ENCODE results near the gene PALD1.

The PALD1 gene

DNA sequence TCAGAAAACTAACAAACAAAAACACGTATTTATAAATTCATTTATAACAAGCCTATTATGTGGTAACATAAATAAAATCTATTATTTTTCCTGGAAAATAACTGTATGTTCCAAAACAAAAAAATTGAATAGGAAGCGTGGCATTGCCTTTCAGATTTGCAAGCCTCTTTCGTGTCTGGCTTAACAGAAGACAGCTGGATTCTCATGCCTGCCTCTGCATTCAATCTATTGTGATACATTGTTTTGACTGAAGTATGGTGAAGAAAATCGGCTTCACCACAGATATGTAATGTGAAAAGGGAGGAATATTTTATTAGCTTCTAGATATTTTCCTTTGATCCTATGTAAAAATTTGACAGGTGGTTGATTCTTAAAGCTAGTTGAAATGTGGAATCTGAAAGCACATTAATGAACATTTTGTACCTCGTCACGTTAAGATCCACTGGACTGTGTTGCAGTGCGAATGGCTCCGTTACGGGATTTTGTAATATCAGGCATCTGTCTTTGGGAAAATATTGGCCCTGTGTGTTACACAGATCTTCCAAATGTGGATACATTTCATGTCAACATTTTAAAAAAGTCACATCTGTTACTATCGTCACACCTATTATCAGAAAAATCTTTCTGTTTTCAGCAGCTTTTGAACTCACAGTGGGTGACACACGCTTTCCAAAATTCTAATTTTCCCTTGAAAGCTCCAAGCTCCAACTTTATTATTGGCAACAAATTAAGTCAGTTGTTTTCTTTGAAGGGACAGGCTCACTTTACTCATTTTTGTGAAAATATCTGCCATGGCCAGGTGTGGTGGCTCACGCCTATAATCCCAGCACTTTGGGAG, 26.2 kb downstream of the PALD1 start:
- no peak for DNase-seq (ENCODE audit: low read depth in 2 of 2)

DNA sequence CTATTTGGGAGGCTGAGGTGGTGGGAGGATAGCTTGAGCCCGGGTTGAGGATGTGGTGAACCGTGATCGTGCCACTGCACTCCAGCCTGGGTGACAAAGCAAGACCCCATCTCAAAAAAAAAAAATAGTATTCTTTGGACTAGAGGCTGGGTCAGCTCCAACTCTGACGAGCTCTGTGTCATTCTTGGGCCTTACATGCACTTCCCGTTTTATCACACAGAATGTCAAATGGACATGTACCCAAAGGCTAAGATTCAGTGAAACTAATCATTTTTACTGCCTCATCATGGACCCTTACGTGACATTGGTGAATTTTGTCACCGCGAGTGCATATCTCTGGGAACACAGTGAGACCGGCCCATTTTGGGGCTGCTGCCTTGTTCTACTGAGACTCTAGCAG, 27.3 kb downstream of the PALD1 start:
- DNase-seq (ENCODE audit: low read depth in 2 of 2) = no peak

DNA sequence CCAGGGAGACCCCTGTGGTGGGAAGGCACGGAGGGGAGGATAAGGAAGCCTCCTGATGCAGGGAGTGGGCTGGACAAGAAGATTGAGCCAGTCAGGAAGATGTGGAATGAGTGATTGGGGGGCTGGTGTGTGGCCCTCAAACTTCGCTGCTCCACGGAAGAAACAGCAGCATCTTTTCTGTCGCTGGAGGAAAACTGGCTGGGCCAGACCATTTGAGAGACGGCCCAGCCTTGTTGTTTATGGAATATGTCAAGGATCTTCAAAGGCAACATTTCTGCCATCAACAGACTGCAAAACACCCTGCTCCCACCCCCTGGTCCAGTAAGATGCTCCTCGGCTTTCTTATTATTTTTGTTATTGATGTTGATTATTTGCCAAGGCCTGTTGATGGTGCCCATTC, 29.4 kb downstream of the PALD1 start:
- no peak for DNase-seq (ENCODE audit: low read depth in 2 of 2)

DNA sequence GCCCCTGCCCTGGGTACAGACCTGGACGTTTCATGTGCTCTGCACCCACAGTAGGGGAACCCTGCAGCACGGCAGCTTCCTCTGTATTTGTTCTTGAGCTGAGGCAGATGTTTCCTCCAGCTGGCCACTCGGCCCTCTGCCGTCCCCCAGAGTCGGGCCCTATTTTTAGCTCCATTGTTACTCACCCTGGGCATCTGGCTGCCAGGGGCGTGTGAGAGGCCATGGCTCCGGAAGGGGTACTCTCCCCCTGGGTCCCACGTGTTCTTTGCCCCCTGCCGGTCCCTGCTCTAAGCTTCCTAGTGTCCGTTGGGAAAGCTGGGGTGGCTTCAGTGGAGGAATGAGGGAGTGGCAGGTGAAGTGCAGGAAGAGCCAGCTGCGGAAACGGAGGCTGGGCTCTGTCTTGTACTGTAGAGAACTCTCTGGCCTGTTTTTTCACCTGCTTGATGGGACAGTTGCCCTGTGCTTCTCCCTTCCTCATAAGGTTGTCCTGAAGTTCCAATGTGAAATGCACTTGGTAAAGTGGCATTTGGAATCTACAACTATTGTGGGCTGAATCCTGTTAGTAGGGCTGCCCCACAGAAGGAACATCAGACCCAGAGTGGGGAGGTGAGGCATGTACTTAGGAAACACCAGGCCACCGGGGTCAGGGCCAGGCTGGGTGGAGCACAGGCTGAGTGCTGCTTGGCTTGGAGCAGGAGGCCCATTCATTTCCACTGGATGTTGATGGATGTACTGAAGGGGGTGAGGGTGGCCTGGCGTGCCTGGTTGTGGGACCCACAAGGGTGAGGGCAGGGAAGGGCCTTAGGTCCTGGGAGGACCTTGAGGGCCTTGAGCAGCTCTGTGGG, 30.6 kb downstream of the PALD1 start:
- DNase-seq (ENCODE audit: low read depth in 2 of 2) = no peak

DNA sequence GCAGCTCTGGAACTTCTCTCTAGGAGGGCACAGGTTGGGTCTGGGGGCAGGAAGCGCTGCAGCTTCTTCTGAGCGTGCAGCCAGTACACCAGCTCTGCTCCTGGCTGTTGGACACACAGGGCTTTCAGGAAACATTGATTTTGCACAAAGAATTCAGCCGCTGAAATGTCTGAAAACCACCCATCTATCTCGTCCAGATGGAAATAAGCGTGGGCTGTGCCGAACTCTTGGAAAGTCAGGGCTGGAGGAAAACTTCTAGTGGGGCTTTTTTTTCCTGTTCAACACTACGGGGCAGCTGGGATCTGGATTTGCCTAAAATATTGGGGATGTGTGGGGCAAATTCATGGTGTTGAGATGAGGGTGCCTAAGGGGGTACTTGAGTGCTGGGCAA, 31.2 kb downstream of the PALD1 start:
- no peak for DNase-seq (ENCODE audit: low read depth in 2 of 2)

DNA sequence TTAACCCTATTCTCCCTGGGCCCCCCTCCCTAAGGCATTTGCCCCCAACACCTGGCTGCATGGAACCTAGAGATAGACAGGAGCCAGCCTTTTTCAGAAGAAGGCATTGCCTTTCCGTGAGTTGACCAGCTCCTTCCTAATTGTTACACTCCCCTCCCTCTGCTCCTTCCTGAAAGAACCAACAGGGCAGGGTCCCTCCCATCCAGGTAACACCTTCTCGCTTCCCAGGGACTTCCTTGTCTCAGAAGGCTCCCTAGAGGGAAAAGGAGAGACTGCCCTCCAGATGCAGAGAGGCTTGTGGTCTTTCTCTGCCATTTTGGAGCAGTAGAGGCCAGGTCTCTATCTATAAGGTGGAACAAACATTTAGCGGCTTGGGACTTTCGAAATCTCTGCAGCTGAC, 31.9 kb downstream of the PALD1 start:
- no peak for DNase-seq (ENCODE audit: low read depth in 2 of 2)

DNA sequence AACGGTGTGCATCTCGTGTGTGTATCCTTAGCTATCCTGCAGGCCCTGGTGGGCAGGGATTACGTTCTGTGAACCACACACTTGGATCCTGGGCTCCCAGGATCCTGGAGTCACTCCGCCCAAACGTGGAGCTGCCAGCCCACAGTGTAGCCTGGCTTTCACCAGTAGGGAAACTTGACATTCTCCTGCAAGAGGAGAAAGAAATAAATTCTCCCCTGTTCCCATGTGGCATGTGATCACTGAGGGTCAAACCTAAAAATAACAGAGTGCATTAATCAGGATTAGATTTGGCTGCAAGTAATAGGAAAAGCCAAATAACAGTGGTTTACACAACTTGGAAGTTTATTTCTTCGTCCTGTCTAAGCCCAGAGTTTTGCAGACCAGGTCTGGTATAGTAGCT, 32.3 kb downstream of the PALD1 start:
- no peak for DNase-seq (ENCODE audit: low read depth in 2 of 2)

DNA sequence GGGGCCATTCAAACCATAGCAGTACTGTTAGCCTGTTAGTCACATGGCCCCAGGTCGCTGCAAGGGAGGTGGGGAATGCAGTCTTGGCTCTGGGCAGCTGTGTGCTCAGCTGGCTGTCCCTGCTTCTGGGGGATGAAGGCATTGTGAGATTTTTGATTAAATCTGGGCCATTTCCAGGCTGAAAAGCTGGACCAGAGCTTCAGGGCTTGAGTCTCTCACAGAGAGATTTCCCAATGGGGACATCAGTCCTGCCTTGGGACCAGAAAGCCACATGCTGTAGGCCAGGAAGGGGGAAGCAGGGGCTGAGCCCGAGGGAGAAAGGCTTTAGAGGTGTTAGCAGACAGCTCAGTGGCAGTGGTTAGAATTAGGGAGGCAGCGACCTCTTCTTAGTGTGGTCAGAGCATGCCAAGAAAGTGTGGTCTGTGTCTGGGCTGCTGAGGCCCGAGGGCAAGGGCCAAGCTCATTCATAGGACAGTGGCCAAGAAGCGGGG, 33.6 kb downstream of the PALD1 start:
- no peak for DNase-seq (ENCODE audit: low read depth in 2 of 2)

DNA sequence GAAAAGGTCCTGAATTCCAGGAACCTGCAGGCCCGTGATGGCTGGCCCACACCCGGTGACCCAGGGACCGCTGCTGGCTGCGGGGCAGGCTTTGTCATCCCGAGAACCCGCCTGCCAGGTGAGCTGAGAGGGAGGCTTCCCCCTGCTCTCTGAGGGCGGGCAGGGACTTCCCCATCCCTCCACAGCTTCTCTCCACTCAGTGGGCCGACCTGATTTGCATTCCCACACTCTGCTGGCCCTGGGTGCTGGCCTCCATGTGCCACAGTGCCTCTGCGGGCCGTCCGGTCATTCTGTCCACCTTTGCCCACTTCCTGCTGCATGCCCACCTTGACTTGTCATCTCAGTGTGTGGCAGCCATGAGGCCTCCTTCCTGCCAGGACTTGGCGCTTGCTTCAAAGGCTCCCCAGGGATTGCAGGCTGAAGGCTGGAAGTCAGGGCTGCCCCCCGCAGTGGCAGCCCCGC, 35.3 kb downstream of the PALD1 start:
- DNase-seq (ENCODE audit: low read depth in 2 of 2) = peak in 1 of 2 donors; percentile 17

DNA sequence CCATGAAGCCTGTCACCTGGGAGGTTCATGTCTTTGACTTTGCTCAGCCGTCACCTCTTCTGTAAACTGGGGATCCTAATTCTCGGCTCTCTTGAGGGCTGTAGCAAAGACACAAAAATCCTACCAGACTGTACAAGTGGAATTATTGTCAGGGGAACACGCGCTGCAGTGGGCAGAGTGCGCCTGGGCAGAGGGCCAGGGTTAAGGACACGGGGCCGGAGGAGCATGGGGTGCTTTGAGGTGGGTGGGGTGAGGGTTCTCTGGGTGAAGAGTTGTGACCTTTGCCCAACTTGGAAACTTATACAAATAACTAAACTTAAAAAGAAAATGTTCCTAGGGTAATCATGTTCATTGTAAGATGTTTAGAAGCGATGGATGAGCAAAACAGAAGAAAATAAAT, 36.0 kb downstream of the PALD1 start:
- no peak for DNase-seq (ENCODE audit: low read depth in 2 of 2)

DNA sequence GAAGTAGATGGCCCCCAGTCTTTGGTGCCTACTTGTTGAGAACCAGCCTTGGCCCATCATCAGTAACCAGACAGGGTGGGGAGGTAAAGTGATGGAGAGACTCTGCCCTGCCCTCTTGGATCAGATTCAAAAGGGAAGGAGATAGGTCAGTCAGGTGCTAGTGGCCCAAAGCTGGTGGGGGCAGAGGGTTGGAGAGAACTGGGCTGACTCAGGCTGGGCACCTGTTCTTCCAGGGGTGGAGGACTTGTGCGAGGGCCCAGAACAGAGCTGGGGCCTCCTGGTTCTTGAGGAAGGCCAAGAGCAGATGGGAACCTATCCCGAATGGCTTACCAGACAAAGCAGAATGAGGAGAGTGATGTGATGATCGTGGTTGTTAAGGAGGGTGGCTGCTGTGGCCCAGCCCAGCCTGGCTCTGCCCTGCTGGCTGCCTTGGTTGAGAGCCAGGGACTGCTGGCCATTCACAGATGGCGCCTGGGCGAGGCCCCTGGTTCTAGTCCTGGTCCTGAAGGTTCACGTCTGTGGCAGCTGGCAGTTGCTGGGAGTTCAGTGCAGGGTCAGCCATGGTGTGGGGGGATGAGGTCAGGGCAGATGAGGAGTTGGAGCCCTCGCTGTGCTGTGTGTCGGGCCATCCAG, 36.6 kb downstream of the PALD1 start:
- DNase-seq (ENCODE audit: low read depth in 2 of 2) = no peak

DNA sequence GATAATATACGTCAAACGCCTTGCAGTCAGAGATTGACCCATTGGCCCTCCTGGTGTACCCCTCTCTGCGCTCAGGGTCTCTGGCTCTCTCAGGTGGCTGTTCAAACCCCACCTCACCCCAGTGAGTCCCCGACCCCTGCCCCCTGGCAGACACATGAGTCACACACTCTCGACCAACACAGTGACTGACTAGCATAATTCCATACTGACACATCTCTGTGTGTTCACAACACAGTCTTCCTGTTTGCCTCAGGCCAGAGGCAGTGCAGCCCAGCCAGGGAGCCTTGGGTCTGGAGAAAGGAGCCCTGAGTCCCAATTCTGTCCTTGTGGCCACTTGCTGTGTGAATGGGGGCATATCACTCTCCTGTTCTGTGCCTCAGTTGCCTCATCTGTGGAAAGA, 40.1 kb downstream of the PALD1 start:
- no peak for DNase-seq (ENCODE audit: low read depth in 2 of 2)

DNA sequence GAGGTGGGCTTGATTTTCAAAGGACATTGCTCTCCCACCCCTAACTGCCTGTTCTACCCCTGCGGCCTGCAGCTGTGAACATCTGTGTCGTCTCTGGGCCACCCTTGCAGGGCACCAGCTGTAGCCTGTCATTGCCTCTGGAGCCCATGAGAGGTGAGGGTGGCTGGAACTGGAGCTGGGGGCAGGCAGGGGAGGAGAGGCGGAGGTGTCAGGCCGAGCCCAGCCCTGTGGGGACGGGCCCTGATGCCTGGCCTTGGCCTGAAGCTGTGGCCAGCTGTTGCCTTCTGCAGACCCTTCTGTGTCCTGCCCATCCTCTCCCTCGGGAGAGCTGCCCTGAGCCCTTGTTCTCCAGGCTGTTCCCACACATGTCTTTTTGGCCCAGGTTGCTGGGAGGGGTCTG, 44.5 kb downstream of the PALD1 start:
- DNase-seq (ENCODE audit: low read depth in 2 of 2) = no peak

DNA sequence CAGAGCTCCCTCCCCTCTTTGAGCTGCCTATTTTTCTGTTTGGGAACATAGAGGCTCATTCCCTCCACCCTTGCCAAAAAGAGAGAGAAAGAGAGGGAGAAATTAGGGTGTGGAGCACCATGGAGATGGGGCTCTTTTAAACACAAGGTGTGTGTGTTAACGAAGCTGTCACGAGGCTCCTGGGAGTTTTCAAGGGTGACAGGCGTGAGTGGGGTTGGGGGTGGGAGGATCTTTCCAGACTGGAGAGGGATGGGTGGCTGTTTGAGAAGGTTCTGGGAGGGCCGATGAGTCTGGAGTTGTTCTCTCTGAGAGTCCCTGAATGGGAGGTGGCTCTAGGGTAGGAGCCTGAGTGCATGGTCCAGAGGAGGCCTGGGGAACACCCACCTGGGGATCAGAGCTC, 45.0 kb downstream of the PALD1 start:
- DNase-seq (ENCODE audit: low read depth in 2 of 2) = no peak

DNA sequence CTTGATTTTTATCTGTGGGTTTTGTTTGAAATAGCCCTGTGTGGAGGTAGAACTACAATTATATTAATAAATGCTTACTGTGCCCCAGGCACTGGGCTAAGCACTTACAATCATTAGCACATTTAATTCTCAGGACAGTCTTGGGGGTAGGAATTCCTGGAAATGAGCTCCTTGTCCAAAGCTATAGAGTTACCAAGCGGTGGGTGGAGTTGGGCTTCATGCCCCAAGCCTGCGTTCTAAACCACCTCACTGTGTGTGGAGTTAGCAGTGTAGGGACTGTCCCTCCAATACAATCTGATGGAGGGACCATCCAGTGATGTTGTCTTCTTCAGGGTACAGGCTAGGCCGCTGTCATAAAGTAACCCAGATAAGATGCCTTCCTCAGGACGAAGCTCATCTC, 49.7 kb downstream of the PALD1 start:
- no peak for DNase-seq (ENCODE audit: low read depth in 2 of 2)

DNA sequence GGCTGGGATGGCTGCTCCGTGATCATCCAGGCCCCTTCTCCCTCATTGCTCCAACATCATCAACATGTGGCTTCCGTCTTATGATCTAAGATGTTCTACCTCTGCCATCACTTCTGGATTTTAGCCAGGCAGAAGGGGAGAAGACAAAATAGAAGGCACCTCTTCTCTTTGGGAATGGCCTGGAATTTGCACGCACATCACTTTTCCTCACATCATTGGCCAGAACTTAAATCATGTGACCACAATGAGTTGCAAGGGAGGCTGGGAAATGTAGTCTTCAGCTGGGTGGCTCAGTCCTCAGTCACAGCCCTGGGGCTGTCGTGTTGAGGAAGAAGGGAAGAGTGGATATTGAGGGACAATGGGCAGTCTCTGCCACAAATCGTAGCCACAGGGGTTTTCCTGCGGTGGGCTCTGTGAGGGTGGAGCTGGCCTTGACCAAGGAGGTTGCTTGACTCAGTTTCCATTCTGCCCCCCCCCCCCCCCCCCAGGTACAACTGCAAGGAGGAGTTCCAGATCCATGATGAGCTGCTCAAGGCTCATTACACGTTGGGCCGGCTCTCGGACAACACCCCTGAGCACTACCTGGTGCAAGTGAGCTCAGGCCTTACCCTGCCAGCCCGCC, 50.3 kb downstream of the PALD1 start:
- DNase-seq (ENCODE audit: low read depth in 2 of 2) = no peak

DNA sequence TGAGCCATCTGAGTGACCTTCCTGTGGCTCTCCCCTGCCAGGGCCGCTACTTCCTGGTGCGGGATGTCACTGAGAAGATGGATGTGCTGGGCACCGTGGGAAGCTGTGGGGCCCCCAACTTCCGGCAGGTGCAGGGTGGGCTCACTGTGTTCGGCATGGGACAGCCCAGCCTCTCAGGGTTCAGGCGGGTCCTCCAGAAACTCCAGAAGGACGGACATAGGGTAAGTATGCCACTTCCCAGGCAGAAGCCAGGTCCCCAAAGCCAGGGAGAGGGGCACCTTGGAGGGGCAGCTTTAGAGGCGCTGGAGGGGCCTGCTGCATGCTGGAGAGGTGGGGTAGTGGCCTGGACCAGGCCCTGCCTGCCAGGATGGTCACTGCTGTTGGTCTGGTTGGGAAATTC, 51.3 kb downstream of the PALD1 start:
- no peak for DNase-seq (ENCODE audit: low read depth in 2 of 2)

DNA sequence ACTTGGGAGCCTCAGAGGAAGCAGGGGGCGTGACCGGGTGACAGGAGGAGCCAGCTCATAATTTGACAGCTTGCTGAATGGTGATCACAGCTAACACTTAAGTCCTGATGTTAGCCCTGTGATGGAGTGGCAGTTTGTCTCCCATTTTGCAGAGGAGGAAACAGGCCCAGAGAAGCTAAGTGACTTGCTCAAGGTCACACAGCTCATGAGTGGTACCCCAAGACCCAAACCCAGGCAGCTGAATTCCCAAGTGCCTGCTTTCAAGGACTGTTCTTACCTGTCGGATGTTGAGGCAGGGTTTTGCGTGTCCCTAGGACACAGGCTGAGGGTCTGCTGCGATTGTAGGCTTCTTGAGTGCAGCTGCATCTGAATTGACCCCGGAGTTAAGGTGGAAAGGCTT, 51.7 kb downstream of the PALD1 start:
- no peak for DNase-seq (ENCODE audit: low read depth in 2 of 2)

DNA sequence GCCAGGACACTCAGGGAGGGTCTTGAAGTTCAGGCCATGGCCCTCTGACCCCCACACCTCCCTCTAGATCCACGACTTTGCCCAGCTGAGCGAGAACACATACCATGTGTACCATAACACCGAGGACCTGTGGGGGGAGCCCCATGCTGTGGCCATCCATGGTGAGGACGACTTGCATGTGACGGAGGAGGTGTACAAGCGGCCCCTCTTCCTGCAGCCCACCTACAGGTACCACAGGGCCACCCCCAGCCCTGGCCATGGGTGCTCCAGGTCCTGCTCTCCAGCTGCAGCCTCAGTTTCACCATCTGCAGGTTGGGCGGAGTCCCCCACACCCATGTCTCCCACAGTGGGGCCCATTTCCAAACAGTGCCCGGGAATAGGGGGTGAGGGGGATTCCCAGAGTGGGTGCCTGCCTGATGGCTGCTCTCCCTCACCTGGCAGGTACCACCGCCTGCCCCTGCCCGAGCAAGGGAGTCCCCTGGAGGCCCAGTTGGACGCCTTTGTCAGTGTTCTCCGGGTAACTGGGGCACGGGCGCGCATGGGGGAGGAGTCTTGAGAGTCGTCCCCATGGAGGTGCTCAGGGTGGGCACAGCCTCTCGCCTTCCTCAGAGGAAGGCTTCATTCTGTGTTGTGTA, 54.1 kb downstream of the PALD1 start:
- no peak for DNase-seq (ENCODE audit: low read depth in 2 of 2)

DNA sequence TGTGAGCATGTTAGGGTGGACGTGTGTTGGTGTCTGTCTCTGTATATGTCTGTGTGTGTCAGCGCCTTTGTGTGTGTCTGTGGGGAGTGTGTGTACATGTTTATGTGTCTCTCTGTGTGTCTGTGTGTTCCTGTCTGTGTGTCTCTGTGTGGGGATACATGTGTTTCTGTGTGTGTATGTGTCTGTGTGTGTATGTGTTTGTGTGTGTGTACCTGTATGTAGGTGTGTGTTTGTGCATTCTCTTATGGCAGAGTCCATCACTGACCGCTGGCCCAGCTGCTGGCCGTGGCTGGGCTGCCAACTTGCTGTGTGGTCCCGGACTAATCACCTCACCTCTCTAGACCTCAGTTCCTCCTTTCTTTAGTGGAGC, 54.6 kb downstream of the PALD1 start:
- no peak for DNase-seq (ENCODE audit: low read depth in 2 of 2)

DNA sequence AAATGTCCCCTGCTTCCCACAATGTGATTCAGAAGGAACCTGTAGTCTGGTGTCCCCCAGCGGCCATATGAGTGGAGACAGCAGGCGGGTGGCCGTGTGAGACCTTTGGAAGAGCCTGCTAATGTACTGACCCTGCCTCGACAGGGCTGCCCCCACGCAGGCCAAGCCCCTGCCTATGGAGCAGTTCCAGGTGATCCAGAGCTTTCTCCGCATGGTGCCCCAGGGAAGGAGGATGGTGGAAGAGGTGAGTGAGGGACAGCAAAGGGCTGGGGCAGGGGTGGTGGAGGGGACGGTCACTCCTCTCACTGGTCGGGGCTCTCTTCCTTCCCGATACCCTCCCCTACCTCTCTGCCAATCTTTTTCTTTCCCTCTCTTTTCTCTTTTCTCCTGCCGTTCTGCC, 55.7 kb downstream of the PALD1 start:
- no peak for DNase-seq (ENCODE audit: low read depth in 2 of 2)

DNA sequence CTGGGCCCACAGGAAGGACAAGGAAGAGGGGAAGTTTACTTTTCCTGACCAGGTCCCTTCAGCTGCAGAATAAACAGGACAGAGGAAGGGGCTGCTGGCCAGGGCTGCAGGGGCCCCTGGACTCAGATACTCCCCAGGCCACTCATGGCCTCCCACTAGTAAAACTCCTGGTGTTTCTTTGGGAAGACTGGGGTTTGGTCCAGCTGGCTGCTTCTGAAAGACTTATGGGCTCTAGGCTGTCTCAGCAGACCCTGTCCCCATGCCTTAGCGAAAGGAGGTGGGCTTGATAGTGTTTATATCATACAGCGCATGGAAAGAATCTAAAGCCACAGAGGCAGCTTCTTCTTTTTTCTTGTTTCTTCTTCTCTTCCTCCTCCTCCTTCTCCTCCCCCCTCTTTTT, 56.4 kb downstream of the PALD1 start:
- no peak for DNase-seq (ENCODE audit: low read depth in 2 of 2)

All from stimulated activated CD4-positive, alpha-beta T cell treated with anti-CD3 and anti-CD28 coated beads, Interleukin-15, amount 100 ng/mL, for 48 hours (primary cell).